Measurements from ENCODE around the gene SPTBN1.
"Not testable (repeated sequence)": the region's sequence is repeated elsewhere in the genome, so short reads cannot be mapped to it uniquely, and the experiment has no call there.

DNA sequence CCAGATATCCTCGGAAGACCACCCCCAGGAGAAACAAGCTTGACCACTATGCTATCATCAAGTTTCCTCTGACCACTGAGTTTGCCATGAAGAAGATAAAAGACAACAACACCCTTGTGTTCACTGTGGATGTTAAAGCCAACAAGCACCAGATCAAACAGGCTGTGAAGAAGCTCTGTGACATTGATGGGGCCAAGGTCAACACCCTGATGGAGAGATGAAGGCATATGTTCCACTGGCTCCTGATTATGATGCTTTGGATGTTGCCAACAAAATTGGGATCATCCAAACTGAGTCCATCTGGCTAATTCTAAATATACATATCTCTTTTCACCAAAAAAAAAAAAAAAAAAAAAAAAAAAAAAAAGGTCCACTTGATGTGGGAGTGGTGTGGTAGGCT, 73.4 kb downstream of the SPTBN1 start:
- TF ChIP-seq EZH2 (IDR thresholded peaks at IDR 0.05; ENCODE audit: insufficient read depth, poor library complexity, severe bottlenecking); EZH2phosphoT487 (IDR thresholded peaks at IDR 0.05; ENCODE audit: insufficient read depth, low read depth): not testable (repeated sequence)

All from GM23248 (cell line).